Vagina (tissue), 2 donors: ENCODE results near the gene RNPC3.

Experiments used
- POLR2A ChIP-seq, 2 donors: fragments of 450-650 bp; IDR thresholded peaks; one replicate each; pipeline ENCODE4 v1.6.1; 2017; ENCODE audit warnings: antibody characterized with exemption in 2 of 2, mild to moderate bottlenecking in 2 of 2, moderate library complexity in 2 of 2
- TF ChIP-seq, protein P1 (sequence below), 3 experiments: fragments of 450-650 bp in 2 of 3; fragments of 200-600 bp in 1 of 3; sonication (generic) in 1 of 3; IDR thresholded peaks; one replicate each; pipeline ENCODE4 v1.5.1; 2017 to 2019; ENCODE audit warnings: antibody characterized with exemption in 3 of 3, mild to moderate bottlenecking in 2 of 3, moderate library complexity in 2 of 3

DNA sequence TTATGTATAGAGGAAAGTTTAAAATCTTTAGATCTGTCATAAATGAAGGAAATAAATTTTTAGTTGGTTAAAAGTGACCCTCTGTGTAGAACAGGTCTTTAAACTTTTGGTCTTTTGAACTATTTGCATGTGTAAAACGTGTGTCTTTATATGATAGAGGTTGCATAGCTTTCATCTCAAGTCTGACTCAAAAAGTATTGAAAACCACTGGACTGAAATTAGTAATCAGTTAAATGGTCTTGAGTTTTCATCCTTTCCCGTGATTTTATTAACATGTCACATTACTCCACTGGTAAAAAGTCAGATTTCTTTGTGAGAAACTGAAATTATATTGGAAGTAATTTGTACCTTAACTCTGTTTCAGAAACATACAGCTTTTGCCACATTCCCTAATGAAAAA lies 1.8 kb downstream of the RNPC3 start:
- TF ChIP-seq, protein P1, sequence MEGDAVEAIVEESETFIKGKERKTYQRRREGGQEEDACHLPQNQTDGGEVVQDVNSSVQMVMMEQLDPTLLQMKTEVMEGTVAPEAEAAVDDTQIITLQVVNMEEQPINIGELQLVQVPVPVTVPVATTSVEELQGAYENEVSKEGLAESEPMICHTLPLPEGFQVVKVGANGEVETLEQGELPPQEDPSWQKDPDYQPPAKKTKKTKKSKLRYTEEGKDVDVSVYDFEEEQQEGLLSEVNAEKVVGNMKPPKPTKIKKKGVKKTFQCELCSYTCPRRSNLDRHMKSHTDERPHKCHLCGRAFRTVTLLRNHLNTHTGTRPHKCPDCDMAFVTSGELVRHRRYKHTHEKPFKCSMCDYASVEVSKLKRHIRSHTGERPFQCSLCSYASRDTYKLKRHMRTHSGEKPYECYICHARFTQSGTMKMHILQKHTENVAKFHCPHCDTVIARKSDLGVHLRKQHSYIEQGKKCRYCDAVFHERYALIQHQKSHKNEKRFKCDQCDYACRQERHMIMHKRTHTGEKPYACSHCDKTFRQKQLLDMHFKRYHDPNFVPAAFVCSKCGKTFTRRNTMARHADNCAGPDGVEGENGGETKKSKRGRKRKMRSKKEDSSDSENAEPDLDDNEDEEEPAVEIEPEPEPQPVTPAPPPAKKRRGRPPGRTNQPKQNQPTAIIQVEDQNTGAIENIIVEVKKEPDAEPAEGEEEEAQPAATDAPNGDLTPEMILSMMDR (IDR thresholded peaks at IDR 0.05): no peak
- TF ChIP-seq POLR2A (IDR thresholded peaks at IDR 0.05): no peak
